ENCODE results near the gene ARL4D. TPM values are rescaled to one million over a fixed set of nuclear protein-coding genes. Genes with fewer than 3 reads are reported as not detected.

Gene ARL4D
- polyA plus RNA-seq, 1 experiment = 15.0 TPM

GRCh38 chr17:43443381-43443780 is 44.6 kb downstream of the ARL4D start:
- no peaks in the 10 kb centered on the region for H3K9me3 ChIP-seq (ENCODE audit: control insufficient read depth, insufficient read depth, low read length)
- TF ChIP-seq CTCF (IDR thresholded peaks at IDR 0.05; ENCODE audit: low read depth, low read length) = no peak
- H3K27me3 ChIP-seq (ENCODE audit: control insufficient read depth, insufficient read depth, low read length) = no peaks in the 10 kb centered on the region
- CTCF ChIA-PET = interaction anchor here (1.3 kb wide), 1 partner anchor 41 kb away, joined by 8 read pairs; the partner anchor contains the start of gene DHX8
- no peak overlapping the region for H3K27ac ChIP-seq (ENCODE audit: low read depth, low read length)
- DNase-seq (ENCODE audit: low read depth, low spot score) = no peak
- POLR2A ChIA-PET = interaction anchor here (0.7 kb wide), 1 partner anchor 23 kb away, joined by 3 read pairs; no protein-coding TSS in a partner anchor
- H3K4me3 ChIP-seq (ENCODE audit: low read depth, low read length) = no peak overlapping the region

- TF ChIP-seq CTCF (IDR thresholded peaks at IDR 0.05; ENCODE audit: low read depth, low read length) = no peak
- ChIA-PET POLR2A (interaction anchor here (0.5 to 0.8 kb wide), 4 partner anchors 15 to 49 kb away, joined by 3 to 5 read pairs (median 4); partner anchors contain the start of gene ARL4D), CTCF (interaction anchor here (0.8 kb wide), 1 partner anchor 40 kb away, joined by 4 read pairs; the partner anchor contains the start of gene DHX8)
- H3K27ac ChIP-seq (ENCODE audit: low read depth, low read length) = no peak overlapping the region
- DNase-seq (ENCODE audit: low read depth, low spot score) = no peak
- no peak overlapping the region for H3K4me3 ChIP-seq (ENCODE audit: low read depth, low read length)
- H3K9me3 ChIP-seq (ENCODE audit: control insufficient read depth, insufficient read depth, low read length) = no peaks in the 10 kb centered on the region
- H3K27me3 ChIP-seq (ENCODE audit: control insufficient read depth, insufficient read depth, low read length) = peaks cover 2% of the 10 kb centered on the region
Measured at GRCh38 chr17:43444223-43445008, 45.6 kb downstream of the ARL4D start.

- H3K4me3 ChIP-seq (ENCODE audit: low read depth, low read length) = no peak overlapping the region
- peaks cover 3% of the 10 kb centered on the region for H3K27me3 ChIP-seq (ENCODE audit: control insufficient read depth, insufficient read depth, low read length)
- H3K27ac ChIP-seq (ENCODE audit: low read depth, low read length) = no peak overlapping the region
- POLR2A ChIA-PET = interaction anchor here (0.5 to 0.8 kb wide), 3 partner anchors 14 to 49 kb away, joined by 4 to 5 read pairs (median 4); partner anchors contain the start of gene ARL4D
- no peaks in the 10 kb centered on the region for H3K9me3 ChIP-seq (ENCODE audit: control insufficient read depth, insufficient read depth, low read length)
- CTCF ChIA-PET = interaction anchor here (0.8 kb wide), 1 partner anchor 39 kb away, joined by 4 read pairs; the partner anchor contains the start of gene DHX8
- no peak for DNase-seq (ENCODE audit: low read depth, low spot score)
- no peak for TF ChIP-seq CTCF (IDR thresholded peaks at IDR 0.05; ENCODE audit: low read depth, low read length)
Measured at GRCh38 chr17:43445009-43445589, 46.3 kb downstream of the ARL4D start.

GRCh38 chr17:43446773-43447172 is 48.0 kb downstream of the ARL4D start:
- DNase-seq (ENCODE audit: low read depth, low spot score) = no peak
- Histone ChIP-seq H3K4me3 (ENCODE audit: low read depth, low read length) (no peak overlapping the region), H3K9me3 (ENCODE audit: control insufficient read depth, insufficient read depth, low read length) (no peaks in the 10 kb centered on the region; the same call in 1 of the 2 replicates), H3K27ac (ENCODE audit: low read depth, low read length) (no peak overlapping the region), H3K27me3 (ENCODE audit: control insufficient read depth, insufficient read depth, low read length) (peaks cover 3% of the 10 kb centered on the region)
- CTCF ChIA-PET = interaction anchor here (1.0 kb wide), 1 partner anchor 10 kb away, joined by 4 read pairs; no protein-coding TSS in a partner anchor
- TF ChIP-seq CTCF (IDR thresholded peaks at IDR 0.05; ENCODE audit: low read depth, low read length) = no peak
- POLR2A ChIA-PET = interaction anchor here (0.7 kb wide), 1 partner anchor 17 kb away, joined by 3 read pairs; no protein-coding TSS in a partner anchor
